Right atrium auricular region (tissue), 2 donors: ENCODE data around the gene IRF7. TPM values are rescaled to one million over a fixed set of nuclear protein-coding genes. Genes with fewer than 3 reads are reported as not detected.
A peak's percentile ranks its signal among the peaks of the same experiment; 100 is the strongest.

Experiments used
- DNase-seq: peaks from one replicate; pipeline ENCODE4 v3.0.0-alpha.2; 2019; ENCODE audit warnings: low spot score
- H3K27ac ChIP-seq, 2 donors: fragments of 200-600 bp; sonication (generic); 1 replicate in 1 of 2; 2 replicates in 1 of 2; pipeline ENCODE4 v1.5.1; 2016 to 2019
- H3K27me3 ChIP-seq, 2 donors: fragments of 200-600 bp; sonication (generic); one replicate each; pipeline versions ENCODE4 v1.5.1 to v1.6.0; 2017 to 2019
- H3K36me3 ChIP-seq: fragments of 200-600 bp; sonication (generic); one replicate; pipeline ENCODE4 v1.5.1; 2016
- H3K4me1 ChIP-seq, 2 donors: fragments of 200-600 bp; sonication (generic); one replicate each; pipeline versions ENCODE4 v1.5.1 to v1.6.0; 2017 to 2019
- H3K4me3 ChIP-seq, 2 donors: fragments of 200-600 bp; sonication (generic); 1 replicate in 1 of 2; 2 replicates in 1 of 2; pipeline ENCODE4 v1.5.1; 2017 to 2019; ENCODE audit warnings: mild to moderate bottlenecking in 1 of 2, moderate library complexity in 1 of 2
- H3K9me3 ChIP-seq, 2 donors: fragments of 200-600 bp; sonication (generic); one replicate each; pipeline ENCODE4 v1.5.1; 2019
- CTCF ChIP-seq, 2 donors: fragments of 200-600 bp; sonication (generic); IDR thresholded peaks; one replicate each; pipeline ENCODE4 v1.5.1; 2019; ENCODE audit warnings: antibody characterized with exemption in 2 of 2
- total RNA-seq, 2 donors: library from RNA; depleted of rRNA; stranded (reverse); fragments of >200 nt; gene quantifications; one replicate each; pipeline ENCODE4 v1.1.0, GENCODE V29; 2016

The IRF7 gene
- total RNA-seq, 2 donors from 2014 or later: 9.6 to 14.9 TPM

DNA sequence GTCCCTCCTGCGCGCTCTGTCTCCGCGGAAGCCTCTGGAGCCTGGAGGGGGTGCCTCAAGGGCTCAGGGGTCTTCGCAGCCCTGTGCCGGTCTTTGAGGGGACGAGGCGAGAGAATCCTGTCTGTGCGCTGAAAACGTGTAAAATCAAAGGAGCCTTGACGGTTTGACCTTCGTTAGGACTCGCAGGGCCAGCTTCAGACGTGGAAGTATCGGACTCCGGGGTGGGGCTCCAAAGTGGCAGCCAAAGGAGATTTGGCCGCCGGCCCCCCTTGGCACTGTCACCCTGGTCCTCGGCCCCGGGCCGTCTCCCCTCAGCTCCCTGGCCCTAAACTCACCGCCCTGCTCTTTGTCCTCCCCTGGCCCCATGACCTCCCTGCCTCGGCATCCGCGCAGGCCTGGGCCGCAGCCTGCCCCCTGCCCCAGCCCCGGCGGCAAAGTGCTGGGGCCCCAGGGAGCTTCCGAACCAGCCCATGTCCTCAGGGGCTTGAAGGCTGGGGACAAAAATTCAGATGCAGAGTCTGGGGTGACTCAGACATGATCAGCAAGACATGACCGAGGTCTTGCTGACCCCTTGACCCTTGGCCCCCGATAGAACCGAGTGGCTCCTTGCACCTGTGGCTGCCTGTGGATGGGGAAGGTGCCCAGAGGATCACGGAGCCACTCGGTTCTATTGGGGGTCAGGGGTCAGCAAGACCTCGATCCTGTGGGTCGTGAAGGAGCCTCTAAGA, 46.4 kb downstream of the IRF7 start:
- Histone ChIP-seq H3K36me3 (no peaks in the 10 kb centered on the region), H3K27me3 (no peaks in the 10 kb centered on the region), H3K4me3 (peak overlapping the region; percentile 60 to 74), H3K4me1 (peaks cover 0 to 26% of the 10 kb centered on the region in 2 donors), H3K27ac (peak overlapping the region; percentile 93 to 94), H3K9me3 (no peaks in the 10 kb centered on the region)
- TF ChIP-seq CTCF (IDR thresholded peaks at IDR 0.05): no peak
- DNase-seq: peak; percentile 67

- peak overlapping the region; percentile 60 to 74 for H3K4me3 ChIP-seq
- no peak for TF ChIP-seq CTCF (IDR thresholded peaks at IDR 0.05)
- H3K27me3 ChIP-seq: no peaks in the 10 kb centered on the region
- peaks cover 0 to 24% of the 10 kb centered on the region in 2 donors for H3K4me1 ChIP-seq
- H3K9me3 ChIP-seq: no peaks in the 10 kb centered on the region
- H3K27ac ChIP-seq: peak overlapping the region; percentile 93 to 94
- peak; percentile 96 for DNase-seq
- H3K36me3 ChIP-seq: no peaks in the 10 kb centered on the region
Observed at GRCh38 chr11:568306-569157, 47.2 kb downstream of the IRF7 start.

DNA sequence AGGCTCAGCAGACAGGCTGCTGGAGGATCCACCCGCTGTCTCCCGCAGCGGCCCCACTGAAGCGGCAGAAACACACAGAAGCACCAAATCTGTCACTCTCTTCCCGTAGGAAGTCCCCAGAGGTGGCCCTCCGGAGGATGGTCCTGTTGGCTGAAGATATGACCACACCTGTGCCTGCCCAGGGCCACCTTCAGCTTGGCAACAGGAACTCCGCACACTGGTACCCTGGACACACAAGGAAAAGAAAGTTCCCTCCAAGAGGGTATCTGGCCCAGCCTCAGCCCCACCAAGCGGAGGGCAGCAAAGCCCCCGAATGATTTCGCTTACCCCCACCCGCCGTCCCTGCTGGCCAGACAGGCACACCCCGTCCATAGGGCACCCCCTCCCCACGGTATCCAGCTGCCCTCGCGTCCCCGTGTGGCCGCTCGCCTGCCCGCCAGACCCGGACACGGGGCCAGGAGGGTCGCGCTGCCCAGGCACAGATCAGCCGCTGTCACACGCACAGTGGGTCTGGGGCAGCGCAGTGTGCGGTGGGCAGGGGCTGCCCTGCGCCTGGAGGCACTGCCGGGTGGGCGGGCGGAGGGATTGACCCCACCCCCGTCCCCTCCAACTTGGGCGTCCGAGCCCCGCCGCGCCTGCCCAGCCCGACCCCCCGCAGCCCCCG, 48.0 kb downstream of the IRF7 start:
- DNase-seq: no peak
- peaks cover 0 to 24% of the 10 kb centered on the region in 2 donors for H3K4me1 ChIP-seq
- peak overlapping the region; percentile 42 to 74 for H3K4me3 ChIP-seq
- no peaks in the 10 kb centered on the region for H3K36me3 ChIP-seq
- peak overlapping the region; percentile 93 to 94 for H3K27ac ChIP-seq
- no peak for TF ChIP-seq CTCF (IDR thresholded peaks at IDR 0.05)
- no peaks in the 10 kb centered on the region for H3K27me3 ChIP-seq
- H3K9me3 ChIP-seq: no peaks in the 10 kb centered on the region

- Histone ChIP-seq H3K9me3 (no peaks in the 10 kb centered on the region), H3K27ac (peak overlapping the region in 1 of 2 donors; percentile 93), H3K36me3 (no peaks in the 10 kb centered on the region), H3K27me3 (no peaks in the 10 kb centered on the region), H3K4me1 (peaks cover 0 to 24% of the 10 kb centered on the region in 2 donors), H3K4me3 (peak overlapping the region in 1 of 2 donors; percentile 74)
- no peak for DNase-seq
- TF ChIP-seq CTCF (IDR thresholded peaks at IDR 0.05): no peak
Observed at GRCh38 chr11:567011-567628, 48.6 kb downstream of the IRF7 start.

DNA sequence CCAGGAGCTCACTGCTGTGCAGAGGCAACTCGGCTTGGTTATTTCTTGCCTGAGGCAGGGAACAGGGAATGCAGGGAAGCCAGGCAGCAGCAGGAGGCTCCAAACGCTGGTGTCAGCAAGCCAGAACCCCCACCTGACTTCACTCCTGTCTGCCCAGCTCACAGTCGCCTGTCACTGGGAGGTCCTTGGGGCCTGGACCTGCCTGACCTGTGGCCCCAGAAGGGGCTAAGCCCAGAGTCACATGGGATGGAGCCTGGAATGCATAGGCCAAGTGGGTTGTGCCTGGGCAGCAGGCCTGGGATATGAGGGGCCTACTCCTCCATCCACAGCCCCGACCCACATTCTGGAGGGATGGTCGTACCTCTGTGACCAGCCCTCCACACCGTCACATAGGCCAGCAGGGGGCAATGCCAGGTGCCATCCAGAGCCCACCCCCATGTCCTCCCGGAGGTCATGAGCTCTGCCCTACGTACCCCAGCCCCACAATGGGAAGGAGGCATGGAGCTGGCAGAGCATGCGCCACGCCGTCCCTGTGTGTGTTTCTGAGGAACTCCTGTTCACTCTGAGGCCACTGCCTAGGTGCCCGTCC, 49.7 kb downstream of the IRF7 start:
- H3K36me3 ChIP-seq: no peaks in the 10 kb centered on the region
- H3K4me1 ChIP-seq: peaks cover 0 to 34% of the 10 kb centered on the region in 2 donors
- no peak overlapping the region for H3K4me3 ChIP-seq
- no peaks in the 10 kb centered on the region for H3K9me3 ChIP-seq
- DNase-seq: no peak
- no peaks in the 10 kb centered on the region for H3K27me3 ChIP-seq
- H3K27ac ChIP-seq: no peak overlapping the region
- no peak for TF ChIP-seq CTCF (IDR thresholded peaks at IDR 0.05)
